Stimulated activated CD4-positive, alpha-beta T cell treated with anti-CD3 and anti-CD28 coated beads, TNF-alpha, amount 100 ng/mL, for 48 hours (primary cell): ENCODE measurements around the gene CD207.

Source experiments
- DNase-seq, 3 donors: peaks; one replicate each; pipeline ENCODE4 v3.0.0-alpha.2; 2020; ENCODE audit warnings: low read depth in 3 of 3

Gene CD207

DNA sequence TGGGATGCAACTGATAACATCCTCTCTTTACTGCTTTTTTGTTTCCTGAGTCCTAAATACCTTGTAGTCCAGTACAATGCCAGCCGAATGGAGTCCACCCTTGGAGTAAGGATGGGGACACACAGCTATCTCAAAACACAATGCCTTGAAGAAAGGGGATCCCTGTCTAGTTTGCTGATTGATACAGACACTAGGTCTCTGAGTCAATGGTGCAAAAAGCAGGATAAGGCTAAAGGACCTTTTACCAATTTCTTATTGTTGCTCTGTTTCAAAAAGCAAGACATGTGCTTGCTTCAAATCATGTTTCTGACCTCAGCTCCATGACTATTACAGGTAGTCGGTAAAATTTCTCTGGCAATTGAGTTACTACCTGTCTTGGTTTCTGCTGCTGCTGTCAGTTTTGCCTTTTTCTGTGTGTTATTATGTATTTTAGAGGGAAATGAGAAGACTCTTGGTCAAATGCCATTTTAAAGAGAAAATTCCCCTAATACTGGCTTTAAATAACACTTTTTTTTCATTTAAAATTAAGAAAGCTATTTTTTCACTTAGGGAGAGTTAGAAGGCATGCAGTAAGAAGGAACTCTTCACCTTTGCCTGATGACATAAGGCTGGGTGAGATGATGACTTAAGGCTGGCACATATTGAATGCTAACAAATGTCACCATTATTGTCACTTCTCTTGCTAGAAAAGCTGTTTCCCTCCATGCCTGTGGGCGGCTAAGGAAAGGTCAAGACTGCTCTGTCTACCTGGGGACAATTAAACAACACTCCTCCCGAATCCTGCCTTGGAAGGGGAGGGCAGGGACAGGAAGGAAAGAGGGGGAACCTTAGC lies 40.2 kb downstream of the CD207 start:
- DNase-seq: no peak

DNA sequence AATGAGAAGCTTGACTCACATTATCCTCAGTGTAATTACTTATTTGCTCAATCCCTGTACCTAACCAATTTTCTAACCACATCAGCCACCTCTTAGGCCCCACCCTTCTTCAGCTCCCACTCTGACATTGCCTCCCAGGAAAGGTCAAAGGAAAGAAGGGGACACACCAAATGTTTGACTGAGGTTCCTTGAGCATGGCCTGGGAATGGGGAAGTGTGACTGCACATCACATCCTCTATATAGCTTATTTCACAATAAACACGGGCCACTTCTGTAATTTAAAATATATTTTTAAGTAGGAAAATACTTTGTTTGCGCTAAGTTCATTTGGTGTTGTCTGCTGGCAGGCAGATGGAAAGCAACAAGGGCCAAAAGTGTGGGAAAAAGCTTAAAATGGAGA lies 42.2 kb downstream of the CD207 start:
- DNase-seq: no peak

DNA sequence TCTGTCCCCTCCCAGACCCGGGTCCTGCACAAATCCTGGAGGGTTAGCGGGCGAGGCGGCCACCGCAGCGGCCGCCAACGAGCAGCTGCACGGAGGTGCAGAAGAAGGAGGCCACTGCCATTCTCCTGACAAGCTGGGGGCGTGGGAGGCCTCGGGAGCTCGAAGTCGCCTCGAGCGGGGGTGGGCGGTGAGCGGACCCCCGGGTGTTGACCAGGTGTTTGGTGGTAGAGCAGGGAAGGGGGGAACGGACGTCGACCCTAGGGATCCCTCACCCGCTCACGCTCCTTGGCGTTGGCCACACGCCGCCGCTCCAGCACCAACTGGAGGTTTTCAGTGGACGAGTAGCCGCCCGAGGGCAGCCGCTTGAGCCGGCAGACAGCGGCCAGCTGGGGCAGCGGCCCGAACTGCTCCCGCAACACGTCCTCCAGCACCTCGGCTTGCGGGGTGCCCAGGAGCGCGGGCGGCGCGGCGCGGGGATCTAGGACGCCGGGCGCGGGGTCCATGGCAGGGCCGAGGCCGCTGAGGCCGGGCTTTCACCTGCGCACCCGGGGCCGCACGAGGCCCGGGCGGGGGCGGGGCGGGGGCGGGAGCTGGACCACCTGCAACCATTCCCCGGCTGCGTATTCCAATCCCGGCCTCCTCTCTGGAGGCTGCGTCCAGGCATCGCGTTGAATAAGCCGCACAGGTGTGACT lies 45.3 kb downstream of the CD207 start, which contains the start of gene FIGLA:
FIGLA (minus strand) TSS at position 508 of the 693 bp plus-strand sequence; CDS start at position 503, 5 bp downstream.
- DNase-seq: no peak

- peak; percentile 52 to 67 (median 63) for DNase-seq
Observed at GRCh38 chr2:70789304-70790135, 46.1 kb downstream of the CD207 start.

- DNase-seq: peak in 2 of 3 donors; percentile 25 to 35
Observed at GRCh38 chr2:70785137-70785911, 50.3 kb downstream of the CD207 start.

DNA sequence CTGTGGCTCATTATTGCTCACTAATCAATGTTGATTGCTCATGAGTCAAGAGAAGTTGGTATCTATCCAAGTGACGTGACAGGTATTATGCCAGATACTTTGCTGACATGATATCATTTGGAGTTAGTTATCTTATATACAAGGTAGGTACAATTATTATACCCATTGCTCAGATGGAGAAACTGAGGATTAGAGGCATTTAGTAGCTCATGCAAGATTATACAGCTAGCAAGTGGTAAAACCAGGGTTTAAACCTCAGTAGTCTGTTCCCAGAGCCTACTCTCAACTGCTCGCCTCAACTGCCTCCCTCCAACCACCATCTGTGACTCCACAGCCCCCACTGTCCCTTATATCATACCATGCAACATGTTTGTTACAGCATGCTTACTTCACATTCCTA lies 51.3 kb downstream of the CD207 start:
- DNase-seq: no peak
